HEK293T (cell line): Measurements from ENCODE around the gene F8.

Experiments used
- ARNT ChIP-seq: fragments of 450-650 bp; IDR thresholded peaks from 2 replicates; pipeline ENCODE4 v1.6.1; 2017; ENCODE audit warnings: mild to moderate bottlenecking
- ELF4 ChIP-seq: fragments of 450-650 bp; IDR thresholded peaks from 2 replicates; pipeline ENCODE4 v1.6.1; 2017; ENCODE audit warnings: antibody characterized with exemption
- FOXM1 ChIP-seq: fragments of 450-650 bp; IDR thresholded peaks from 2 replicates; pipeline ENCODE4 v1.6.1; 2017; ENCODE audit warnings: mild to moderate bottlenecking, borderline replicate concordance
- HDGF ChIP-seq: fragments of 450-650 bp; IDR thresholded peaks from 2 replicates; pipeline ENCODE4 v1.6.1; 2017; ENCODE audit warnings: antibody characterized with exemption, borderline replicate concordance
- NFRKB ChIP-seq: fragments of 450-650 bp; IDR thresholded peaks from 2 replicates; pipeline ENCODE4 v1.6.1; 2016; ENCODE audit warnings: mild to moderate bottlenecking, moderate library complexity
- SP1 ChIP-seq: fragments of 450-650 bp; IDR thresholded peaks from 2 replicates; pipeline ENCODE4 v1.6.1; 2017
- SUZ12 ChIP-seq: fragments of 450-650 bp; IDR thresholded peaks from 2 replicates; pipeline ENCODE4 v1.6.1; 2016; ENCODE audit warnings: mild to moderate bottlenecking

GRCh38 chrX:155065035-155065734, 42.7 kb upstream of the F8 start:
- no peak for TF ChIP-seq SUZ12
- no peak for TF ChIP-seq ELF4
- no peak for TF ChIP-seq ARNT
- no peak for TF ChIP-seq NFRKB
- no peak for TF ChIP-seq FOXM1
- no peak for TF ChIP-seq HDGF
- no peak for TF ChIP-seq SP1
